NT2/D1 (cell line): ENCODE data around the gene PRLHR.

Experiments
- YY1 ChIP-seq: IDR thresholded peaks from 2 replicates; pipeline ENCODE4 v1.6.1; 2011; ENCODE audit not compliant: insufficient read length, insufficient read depth
- ZNF274 ChIP-seq: IDR thresholded peaks from 2 replicates; pipeline ENCODE4 v1.6.1; 2011; ENCODE audit warnings: mild to moderate bottlenecking, low read depth, low read length

- TF ChIP-seq YY1 (no peak), ZNF274 (no peak)
Measured at GRCh38 chr10:118564114-118564513, 31.3 kb downstream of the PRLHR start.
